ENCODE results near the gene PRKCH.

- TF ChIP-seq POLR2A (IDR thresholded peaks at IDR 0.05; ENCODE audit: low read length) (no peak), GATA1 (IDR thresholded peaks at IDR 0.05; ENCODE audit: low read depth, low read length) (no peak)
Observed at GRCh38 chr14:61524211-61524806, 202.9 kb downstream of the PRKCH start.
